Measurements from ENCODE around the gene ITGA7.

The ITGA7 gene

GRCh38 chr12:55741931-55742680 lies 34.4 kb upstream of the ITGA7 start:
- Histone ChIP-seq H3K27me3 (ENCODE audit: control insufficient read depth in 1 of 2, insufficient read depth in 2 of 2, low read length in 2 of 2) (no peaks in the 10 kb centered on the region), H3K4me1 (ENCODE audit: insufficient read depth, low read length) (peaks cover 34% of the 10 kb centered on the region), H3K9me3 (ENCODE audit: low read length) (no peaks in the 10 kb centered on the region), H3K4me3 (ENCODE audit: low read depth in 1 of 2, low read length in 2 of 2) (peak overlapping the region; percentile 42 to 58), H3K36me3 (ENCODE audit: insufficient read depth, low read length) (no peaks in the 10 kb centered on the region), H3K27ac (ENCODE audit: low read depth, low read length) (peak overlapping the region; percentile 58), H3K9ac (ENCODE audit: low read length) (peak overlapping the region; percentile 61)

DNA sequence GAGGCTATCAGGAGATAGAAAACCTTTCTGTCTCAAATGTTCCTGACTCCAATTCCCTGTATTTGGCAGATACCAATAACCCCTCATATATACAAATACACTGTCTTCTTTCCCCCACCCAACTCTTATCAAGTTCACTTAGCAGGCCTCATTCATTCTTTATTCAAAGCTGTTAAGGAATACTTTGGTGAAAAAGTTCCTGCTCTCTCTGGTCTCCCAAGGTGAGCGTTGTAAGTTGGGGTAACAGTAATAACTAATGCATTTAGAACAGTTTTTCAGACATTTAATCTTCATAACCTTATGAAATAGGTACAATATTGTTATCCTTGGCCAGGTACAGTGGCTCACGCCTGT lies 31.3 kb upstream of the ITGA7 start:
- Histone ChIP-seq H3K36me3 (ENCODE audit: insufficient read depth, low read length) (no peaks in the 10 kb centered on the region), H3K4me1 (ENCODE audit: insufficient read depth, low read length) (peaks cover 16% of the 10 kb centered on the region), H3K27me3 (ENCODE audit: control insufficient read depth in 1 of 2, insufficient read depth in 2 of 2, low read length in 2 of 2) (no peaks in the 10 kb centered on the region), H3K9ac (ENCODE audit: low read length) (no peak overlapping the region), H3K4me3 (ENCODE audit: low read depth in 1 of 2, low read length in 2 of 2) (no peak overlapping the region), H3K27ac (ENCODE audit: low read depth, low read length) (no peak overlapping the region), H3K9me3 (ENCODE audit: low read length) (no peaks in the 10 kb centered on the region)

GRCh38 chr12:55738123-55739024 lies 30.7 kb upstream of the ITGA7 start:
- H3K9ac ChIP-seq (ENCODE audit: low read length), result peak overlapping the region; percentile 36
- H3K9me3 ChIP-seq (ENCODE audit: low read length), result no peaks in the 10 kb centered on the region
- peaks cover 14% of the 10 kb centered on the region for H3K4me1 ChIP-seq (ENCODE audit: insufficient read depth, low read length)
- peak overlapping the region; percentile 38 to 51 for H3K4me3 ChIP-seq (ENCODE audit: low read depth in 1 of 2, low read length in 2 of 2)
- H3K27me3 ChIP-seq (ENCODE audit: control insufficient read depth in 1 of 2, insufficient read depth in 2 of 2, low read length in 2 of 2), result no peaks in the 10 kb centered on the region
- no peaks in the 10 kb centered on the region for H3K36me3 ChIP-seq (ENCODE audit: insufficient read depth, low read length)
- H3K27ac ChIP-seq (ENCODE audit: low read depth, low read length), result peak overlapping the region; percentile 35

GRCh38 chr12:55737581-55738122 lies 29.9 kb upstream of the ITGA7 start:
- H3K27ac ChIP-seq (ENCODE audit: low read depth, low read length), result peak overlapping the region; percentile 35
- peaks cover 14% of the 10 kb centered on the region for H3K4me1 ChIP-seq (ENCODE audit: insufficient read depth, low read length)
- H3K27me3 ChIP-seq (ENCODE audit: control insufficient read depth in 1 of 2, insufficient read depth in 2 of 2, low read length in 2 of 2), result no peaks in the 10 kb centered on the region
- peak overlapping the region in 1 of 2 donors; percentile 51 for H3K4me3 ChIP-seq (ENCODE audit: low read depth in 1 of 2, low read length in 2 of 2)
- no peaks in the 10 kb centered on the region for H3K36me3 ChIP-seq (ENCODE audit: insufficient read depth, low read length)
- peak overlapping the region; percentile 36 for H3K9ac ChIP-seq (ENCODE audit: low read length)
- H3K9me3 ChIP-seq (ENCODE audit: low read length), result no peaks in the 10 kb centered on the region

- Histone ChIP-seq H3K4me3 (ENCODE audit: low read depth in 1 of 2, low read length in 2 of 2) (no peak overlapping the region), H3K36me3 (ENCODE audit: insufficient read depth, low read length) (no peaks in the 10 kb centered on the region), H3K9ac (ENCODE audit: low read length) (no peak overlapping the region), H3K4me1 (ENCODE audit: insufficient read depth, low read length) (peaks cover 14% of the 10 kb centered on the region), H3K27ac (ENCODE audit: low read depth, low read length) (no peak overlapping the region), H3K9me3 (ENCODE audit: low read length) (no peaks in the 10 kb centered on the region), H3K27me3 (ENCODE audit: control insufficient read depth in 1 of 2, insufficient read depth in 2 of 2, low read length in 2 of 2) (no peaks in the 10 kb centered on the region)
Measured at GRCh38 chr12:55736780-55737580, 29.3 kb upstream of the ITGA7 start.

DNA sequence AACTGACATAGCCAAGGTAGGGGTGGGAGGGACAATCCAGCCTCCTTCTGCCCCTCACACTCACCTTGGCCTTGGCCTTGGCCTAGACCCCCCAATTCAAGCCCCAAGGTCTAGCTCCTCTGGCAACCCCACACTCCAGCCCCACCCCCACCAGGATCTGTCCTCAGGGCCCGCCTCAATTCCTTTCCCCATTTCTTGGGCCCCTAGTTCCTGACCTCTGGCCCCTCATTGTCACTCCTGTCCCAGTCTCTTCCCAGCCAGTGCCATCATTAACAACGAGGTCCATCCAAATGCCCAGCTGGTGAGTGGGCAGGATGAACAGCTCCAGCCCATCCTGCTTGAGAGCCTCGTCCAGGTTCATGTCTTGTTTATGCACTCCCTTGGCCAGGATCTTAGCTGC lies 28.4 kb upstream of the ITGA7 start:
- Histone ChIP-seq H3K27ac (ENCODE audit: low read depth, low read length) (no peak overlapping the region), H3K27me3 (ENCODE audit: control insufficient read depth in 1 of 2, insufficient read depth in 2 of 2, low read length in 2 of 2) (no peaks in the 10 kb centered on the region), H3K36me3 (ENCODE audit: insufficient read depth, low read length) (no peaks in the 10 kb centered on the region), H3K4me3 (ENCODE audit: low read depth in 1 of 2, low read length in 2 of 2) (no peak overlapping the region), H3K9ac (ENCODE audit: low read length) (no peak overlapping the region), H3K4me1 (ENCODE audit: insufficient read depth, low read length) (peaks cover 15% of the 10 kb centered on the region), H3K9me3 (ENCODE audit: low read length) (no peaks in the 10 kb centered on the region)

- no peak overlapping the region for H3K4me3 ChIP-seq (ENCODE audit: low read depth in 1 of 2, low read length in 2 of 2)
- no peaks in the 10 kb centered on the region for H3K9me3 ChIP-seq (ENCODE audit: low read length)
- peaks cover 25% of the 10 kb centered on the region for H3K4me1 ChIP-seq (ENCODE audit: insufficient read depth, low read length)
- H3K36me3 ChIP-seq (ENCODE audit: insufficient read depth, low read length), result no peaks in the 10 kb centered on the region
- no peaks in the 10 kb centered on the region for H3K27me3 ChIP-seq (ENCODE audit: control insufficient read depth in 1 of 2, insufficient read depth in 2 of 2, low read length in 2 of 2)
- H3K9ac ChIP-seq (ENCODE audit: low read length), result no peak overlapping the region
- no peak overlapping the region for H3K27ac ChIP-seq (ENCODE audit: low read depth, low read length)
Measured at GRCh38 chr12:55734595-55734994, 26.9 kb upstream of the ITGA7 start.

DNA sequence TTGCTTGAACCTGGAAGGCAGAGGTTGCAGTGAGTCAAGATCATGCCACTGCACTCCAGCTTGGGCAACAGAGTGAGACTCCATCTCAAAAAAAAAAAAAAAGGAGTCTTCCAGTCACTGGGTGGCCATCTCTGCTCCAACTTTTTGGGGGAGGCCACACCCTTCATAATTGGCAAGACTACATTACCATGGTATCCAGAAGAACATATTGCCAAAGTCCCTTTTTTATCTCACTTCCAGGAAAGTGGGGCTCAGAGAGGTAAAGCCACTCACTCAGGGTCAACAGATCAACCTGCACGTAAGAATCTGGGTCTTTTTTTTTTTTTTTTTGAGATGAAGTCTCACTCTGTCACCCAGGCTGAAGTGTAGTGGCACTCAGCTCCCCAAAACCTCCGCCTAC lies 26.2 kb upstream of the ITGA7 start:
- Histone ChIP-seq H3K9me3 (ENCODE audit: low read length) (no peaks in the 10 kb centered on the region), H3K4me3 (ENCODE audit: low read depth in 1 of 2, low read length in 2 of 2) (no peak overlapping the region), H3K4me1 (ENCODE audit: insufficient read depth, low read length) (peaks cover 25% of the 10 kb centered on the region), H3K27me3 (ENCODE audit: control insufficient read depth in 1 of 2, insufficient read depth in 2 of 2, low read length in 2 of 2) (no peaks in the 10 kb centered on the region), H3K36me3 (ENCODE audit: insufficient read depth, low read length) (no peaks in the 10 kb centered on the region), H3K27ac (ENCODE audit: low read depth, low read length) (no peak overlapping the region), H3K9ac (ENCODE audit: low read length) (no peak overlapping the region)

DNA sequence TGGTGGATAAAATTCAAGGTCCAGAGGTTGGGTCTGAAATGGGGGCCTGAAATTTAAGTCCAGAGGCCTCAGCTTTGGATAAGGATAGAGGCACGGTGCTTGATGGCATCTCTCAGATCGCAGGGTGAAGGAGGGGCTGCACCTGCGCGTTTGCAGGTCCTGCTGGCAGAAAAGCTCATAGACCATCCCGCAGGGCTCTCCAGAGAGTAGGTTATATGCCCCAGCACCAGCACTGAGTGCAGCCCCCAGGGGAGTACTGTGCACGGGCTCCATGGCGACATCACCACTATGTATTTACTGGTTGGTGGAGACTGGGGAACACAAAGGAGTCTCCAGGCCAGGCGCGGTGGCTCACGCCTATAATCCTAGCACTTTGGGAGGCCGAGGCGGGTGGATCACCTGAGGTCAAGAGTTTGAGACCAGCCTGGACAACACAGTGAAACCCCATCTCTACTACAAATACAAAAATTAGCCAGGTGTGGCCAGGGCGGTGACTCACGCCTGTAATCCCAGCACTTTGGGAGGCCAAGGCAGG lies 25.4 kb upstream of the ITGA7 start:
- Histone ChIP-seq H3K4me1 (ENCODE audit: insufficient read depth, low read length) (peaks cover 23% of the 10 kb centered on the region), H3K9me3 (ENCODE audit: low read length) (no peaks in the 10 kb centered on the region), H3K9ac (ENCODE audit: low read length) (no peak overlapping the region), H3K27ac (ENCODE audit: low read depth, low read length) (no peak overlapping the region), H3K36me3 (ENCODE audit: insufficient read depth, low read length) (no peaks in the 10 kb centered on the region), H3K4me3 (ENCODE audit: low read depth in 1 of 2, low read length in 2 of 2) (no peak overlapping the region), H3K27me3 (ENCODE audit: control insufficient read depth in 1 of 2, insufficient read depth in 2 of 2, low read length in 2 of 2) (no peaks in the 10 kb centered on the region)

GRCh38 chr12:55732288-55732687 lies 24.6 kb upstream of the ITGA7 start:
- Histone ChIP-seq H3K4me1 (ENCODE audit: insufficient read depth, low read length) (peaks cover 20% of the 10 kb centered on the region), H3K4me3 (ENCODE audit: low read depth in 1 of 2, low read length in 2 of 2) (no peak overlapping the region), H3K9ac (ENCODE audit: low read length) (no peak overlapping the region), H3K36me3 (ENCODE audit: insufficient read depth, low read length) (peaks cover under 1% of the 10 kb centered on the region), H3K27me3 (ENCODE audit: control insufficient read depth in 1 of 2, insufficient read depth in 2 of 2, low read length in 2 of 2) (no peaks in the 10 kb centered on the region), H3K27ac (ENCODE audit: low read depth, low read length) (peak overlapping the region; percentile 39), H3K9me3 (ENCODE audit: low read length) (no peaks in the 10 kb centered on the region)

All from muscle layer of colon (tissue), 2 donors.